ENCODE results near the gene CEMP1. TPM values are rescaled to one million over a fixed set of nuclear protein-coding genes. Genes with fewer than 3 reads are reported as not detected.

CEMP1 gene
- total RNA-seq, 2 donors from 2014 or later = 0.53 to 0.54 TPM

- Histone ChIP-seq H3K4me1 (peaks cover 31% of the 10 kb centered on the region), H3K36me3 (no peaks in the 10 kb centered on the region), H3K27me3 (no peaks in the 10 kb centered on the region), H3K9me3 (no peaks in the 10 kb centered on the region), H3K4me3 (no peak overlapping the region), H3K9ac (ENCODE audit: low read depth in 2 of 2, low read length in 2 of 2) (peak overlapping the region; percentile 26 to 58), H3K27ac (peak overlapping the region; percentile 79)
- no peak for TF ChIP-seq CTCF (IDR thresholded peaks at IDR 0.05)
- intact Hi-C loops (cut with DNase I) = loop anchor here (10.0 kb wide), 1 partner anchor 313 kb away; the partner anchor contains the start of gene MLST8
- DNase-seq = no peak
These were observed 13.1 kb downstream of the CEMP1 start for GRCh38 chr16:2517954-2518605.

GRCh38 chr16:2516391-2517240 is 14.6 kb downstream of the CEMP1 start:
- Histone ChIP-seq H3K4me1 (peaks cover 31% of the 10 kb centered on the region), H3K9ac (ENCODE audit: low read depth in 2 of 2, low read length in 2 of 2) (peak overlapping the region; percentile 6 to 70), H3K27ac (peak overlapping the region; percentile 79), H3K27me3 (no peaks in the 10 kb centered on the region), H3K9me3 (no peaks in the 10 kb centered on the region), H3K4me3 (peak overlapping the region; percentile 58), H3K36me3 (no peaks in the 10 kb centered on the region)
- no peak for TF ChIP-seq CTCF (IDR thresholded peaks at IDR 0.05)
- intact Hi-C loops (cut with DNase I) = loop anchor here (10.0 kb wide), 1 partner anchor 312 kb away; the partner anchor contains the start of gene MLST8
- DNase-seq = no peak

GRCh38 chr16:2515180-2515851 is 15.9 kb downstream of the CEMP1 start:
- Histone ChIP-seq H3K27me3 (no peaks in the 10 kb centered on the region), H3K9ac (ENCODE audit: low read depth in 2 of 2, low read length in 2 of 2) (peak overlapping the region; percentile 98 to 99), H3K9me3 (no peaks in the 10 kb centered on the region), H3K27ac (peak overlapping the region; percentile 79), H3K4me1 (peaks cover 31% of the 10 kb centered on the region), H3K4me3 (peak overlapping the region; percentile 58), H3K36me3 (no peaks in the 10 kb centered on the region)
- TF ChIP-seq CTCF (IDR thresholded peaks at IDR 0.05) = no peak
- intact Hi-C loops (cut with DNase I) = loop anchor here (10.0 kb wide), 1 partner anchor 311 kb away; the partner anchor contains the start of gene MLST8
- peak; percentile 72 for DNase-seq

GRCh38 chr16:2514333-2515179 is 16.7 kb downstream of the CEMP1 start:
- H3K27ac ChIP-seq = peak overlapping the region; percentile 79
- H3K27me3 ChIP-seq = no peaks in the 10 kb centered on the region
- H3K4me3 ChIP-seq = peak overlapping the region; percentile 58
- TF ChIP-seq CTCF (IDR thresholded peaks at IDR 0.05) = no peak
- intact Hi-C loops (cut with DNase I) = loop anchor here (10.0 kb wide), 1 partner anchor 310 kb away; the partner anchor contains the start of gene MLST8
- peaks cover 29% of the 10 kb centered on the region for H3K4me1 ChIP-seq
- H3K9ac ChIP-seq (ENCODE audit: low read depth in 2 of 2, low read length in 2 of 2) = peak overlapping the region; percentile 98 to 99
- DNase-seq = no peak
- no peaks in the 10 kb centered on the region for H3K9me3 ChIP-seq
- no peaks in the 10 kb centered on the region for H3K36me3 ChIP-seq
